HCT116 (cell line): Measurements from ENCODE around the gene PSMB9. TPM values are rescaled to one million over a fixed set of nuclear protein-coding genes. Genes with fewer than 3 reads are reported as not detected.

Source experiments
- ATAC-seq: fragments of 200-7000 bp; cut with Tn5 transposase; 2 replicates; pipeline ENCODE4 v1.9.1; 2020; ENCODE audit warnings: mild to moderate bottlenecking, moderate library complexity
- BruUV-seq: library from RNA; stranded (reverse); fragments of 400-500 nt; replicated peaks from 2 replicates; lab custom pipeline; 2021; lab: Mats Ljungman, UMichigan
- CTCF ChIA-PET: fragments of 300-600 bp; sonication (Branson Sonifier 250); formaldehyde crosslinking; loops from one replicate; lab custom pipeline; 2021; ENCODE audit warnings: antibody characterized with exemption; lab: Charles Lee
- POLR2A ChIA-PET: fragments of 300-600, 350-600 bp; sonication (Branson Sonifier 250); formaldehyde crosslinking; loops from one replicate; lab custom pipeline; 2021; ENCODE audit warnings: antibody characterized with exemption; lab: Charles Lee
- RAD21 ChIA-PET, 2 experiments: fragments of 300-600 bp; sonication (Branson Sonifier 250); formaldehyde crosslinking; loops; one replicate each; lab custom pipeline; 2023; ENCODE audit warnings: low total read pairs in 2 of 2; ENCODE audit not compliant: uncharacterized antibody in 2 of 2, unreplicated experiment in 2 of 2, low non-redundant PET in 1 of 2; lab: Charles Lee
- DNase-seq: peaks from one replicate; pipeline ENCODE4 v3.0.0-alpha.2; 2010; ENCODE audit warnings: low read depth, low spot score
- H2AFZ ChIP-seq: fragments of 200-600 bp; shearing (Covaris generic), sonication (generic); 2 replicates; pipeline ENCODE4 v1.6.1; 2017; ENCODE audit warnings: low read depth, mixed run types, mixed read lengths, antibody characterized with exemption, low read length; ENCODE audit not compliant: poor library complexity, severe bottlenecking
- H3K27ac ChIP-seq: 2 replicates; pipeline ENCODE4 v1.5.1; 2012; ENCODE audit warnings: low read depth, low read length
- H3K27me3 ChIP-seq: fragments of 200-600 bp; sonication (generic); 2 replicates; pipeline ENCODE4 v1.6.1; 2016; ENCODE audit warnings: mixed run types, low read length, mixed read lengths; ENCODE audit not compliant: insufficient read depth
- H3K36me3 ChIP-seq, 2 experiments: fragments of 200-500 bp in 1 of 2; fragments of 200-600 bp in 1 of 2; sonication (Bioruptor generic) in 1 of 2; sonication (generic) in 1 of 2; 2 replicates each; pipeline versions ENCODE4 v1.5.1 to v1.6.1; 2014 to 2016; ENCODE audit warnings: low read length in 2 of 2, inconsistent platforms in 1 of 2, mixed read lengths in 1 of 2, mixed run types in 1 of 2; ENCODE audit not compliant: insufficient read depth in 2 of 2, control insufficient read depth in 1 of 2
- H3K4me1 ChIP-seq, 2 experiments: fragments of 200-600 bp in 1 of 2; sonication (generic) in 1 of 2; 2 replicates each; pipeline versions ENCODE4 v1.5.1 to v1.6.1; 2012 to 2017; ENCODE audit warnings: low read length in 2 of 2, inconsistent platforms in 1 of 2, mild to moderate bottlenecking in 1 of 2, mixed read lengths in 1 of 2, mixed run types in 1 of 2, moderate library complexity in 1 of 2; ENCODE audit not compliant: insufficient read depth in 2 of 2, control insufficient read depth in 1 of 2
- H3K4me2 ChIP-seq: fragments of 200-600 bp; sonication (generic); 2 replicates; pipeline ENCODE4 v1.6.1; 2017; ENCODE audit warnings: mixed run types, low read length, mixed read lengths
- H3K4me3 ChIP-seq, 2 experiments: fragments of 200-600 bp in 1 of 2; sonication (generic) in 1 of 2; replicated peaks in 1 of 2; 2 replicates each; pipeline ENCODE4 v1.5.1; 2011 to 2016; ENCODE audit warnings: low read length in 2 of 2, control low read depth in 1 of 2, low read depth in 1 of 2, mild to moderate bottlenecking in 1 of 2, mixed read lengths in 1 of 2, mixed run types in 1 of 2
- H3K79me2 ChIP-seq: fragments of 200-600 bp; sonication (generic); 2 replicates; pipeline ENCODE4 v1.6.1; 2017; ENCODE audit warnings: mild to moderate bottlenecking, mixed run types, low read length, moderate library complexity, mixed read lengths; ENCODE audit not compliant: insufficient read depth
- H3K9ac ChIP-seq: fragments of 200-600 bp; sonication (generic); 2 replicates; pipeline ENCODE4 v1.6.1; 2016; ENCODE audit warnings: low read length, mixed read lengths
- H3K9me2 ChIP-seq: fragments of 200-600 bp; sonication (generic), shearing (Covaris generic); 2 replicates; pipeline ENCODE4 v1.6.1; 2017; ENCODE audit warnings: mixed run types, mild to moderate bottlenecking, moderate library complexity; ENCODE audit not compliant: insufficient read depth
- H3K9me3 ChIP-seq, 2 experiments: fragments of 200-500 bp in 1 of 2; fragments of 200-600 bp in 1 of 2; sonication (Bioruptor generic) in 1 of 2; sonication (generic) in 1 of 2; 2 replicates each; pipeline ENCODE4 v1.6.1; 2014 to 2017; ENCODE audit warnings: low read length in 2 of 2, mixed read lengths in 2 of 2, inconsistent platforms in 1 of 2, low read depth in 1 of 2, mild to moderate bottlenecking in 1 of 2, mixed run types in 1 of 2, moderate library complexity in 1 of 2; ENCODE audit not compliant: control insufficient read depth in 1 of 2, insufficient read depth in 1 of 2
- H4K20me1 ChIP-seq: fragments of 200-600 bp; sonication (generic), shearing (Covaris generic); 2 replicates; pipeline ENCODE4 v1.6.1; 2017; ENCODE audit warnings: mixed run types, mild to moderate bottlenecking, moderate library complexity; ENCODE audit not compliant: insufficient read depth
- CBX3 ChIP-seq: IDR thresholded peaks from 2 replicates; pipeline ENCODE4 v1.6.1; 2012; ENCODE audit warnings: low read depth
- ELF1 ChIP-seq: IDR thresholded peaks from 2 replicates; pipeline ENCODE4 v1.6.1; 2012; ENCODE audit warnings: low read depth, borderline replicate concordance
- EZH2 ChIP-seq: fragments of 200-600 bp; sonication (generic); IDR thresholded peaks from 2 replicates; pipeline ENCODE4 v1.6.1; 2017; ENCODE audit warnings: antibody characterized with exemption, mixed run types
- EZH2phosphoT487 ChIP-seq: fragments of 200-600 bp; IDR thresholded peaks from 2 replicates; pipeline ENCODE4 v1.6.1; 2018; ENCODE audit warnings: antibody characterized with exemption, borderline replicate concordance
- FOSL1 ChIP-seq: IDR thresholded peaks from 2 replicates; pipeline ENCODE4 v1.6.1; 2012; ENCODE audit warnings: low read depth
- POLR2AphosphoS5 ChIP-seq: IDR thresholded peaks from 2 replicates; pipeline ENCODE4 v1.6.1; 2011; ENCODE audit warnings: mild to moderate bottlenecking, low read depth, low read length, moderate library complexity
- RAD21 ChIP-seq: IDR thresholded peaks from 2 replicates; pipeline ENCODE4 v1.6.1; 2012; ENCODE audit warnings: low read depth, mild to moderate bottlenecking
- SIN3A ChIP-seq: IDR thresholded peaks from 2 replicates; pipeline ENCODE4 v1.6.1; 2012; ENCODE audit warnings: low read depth
- SRF ChIP-seq: IDR thresholded peaks from 2 replicates; pipeline ENCODE4 v1.6.1; 2012; ENCODE audit warnings: low read depth
- YY1 ChIP-seq: IDR thresholded peaks from 2 replicates; pipeline ENCODE4 v1.6.1; 2011; ENCODE audit warnings: low read length, low read depth, moderate library complexity, mild to moderate bottlenecking; ENCODE audit not compliant: insufficient replicate concordance; ENCODE audit errors: extremely low read depth
- ZFX ChIP-seq: fragments of 450-650 bp; IDR thresholded peaks from 2 replicates; pipeline ENCODE4 v1.6.1; 2017
- ZNF274 ChIP-seq: fragments of 200-500 bp; sonication (Bioruptor generic); IDR thresholded peaks from 2 replicates; pipeline ENCODE4 v1.6.1; 2014; ENCODE audit warnings: mild to moderate bottlenecking, low read depth, low read length, inconsistent platforms
- intact Hi-C: fragments of 100-400 bp; cut with micrococcal nuclease; formaldehyde crosslinking; loops from 2 replicates; pipeline ENCODE4 v1.10.0; 2022
- total RNA-seq: library from RNA; stranded (reverse); gene quantifications from one replicate; pipeline ENCODE4 v1.2.1, GENCODE V29; 2021; ENCODE audit not compliant: unreplicated experiment
- TF ChIP-seq, protein P1 (sequence below): IDR thresholded peaks from 2 replicates; pipeline ENCODE4 v1.6.1; 2012
- TF ChIP-seq, protein P2 (sequence below): IDR thresholded peaks from 2 replicates; pipeline ENCODE4 v1.6.1; 2012
- TF ChIP-seq, protein P3 (sequence below): IDR thresholded peaks from 2 replicates; pipeline ENCODE4 v1.6.1; 2012; ENCODE audit warnings: low read depth
- TF ChIP-seq, protein P4 (sequence below): IDR thresholded peaks from 2 replicates; pipeline ENCODE4 v1.6.1; 2011; ENCODE audit warnings: mild to moderate bottlenecking, low read length, moderate library complexity; ENCODE audit not compliant: insufficient replicate concordance; ENCODE audit errors: extremely low read depth
- TF ChIP-seq, protein P5 (sequence below), 3 experiments: fragments of 200-600 bp in 1 of 3; sonication (generic) in 1 of 3; IDR thresholded peaks in 2 of 3; conservative IDR thresholded peaks in 1 of 3; 2 replicates each; pipeline ENCODE4 v1.5.1; 2012 to 2017; ENCODE audit warnings: low read depth in 2 of 3, low read length in 2 of 3, antibody characterized with exemption in 1 of 3, borderline replicate concordance in 1 of 3, control low read depth in 1 of 3, mild to moderate bottlenecking in 1 of 3, mixed read lengths in 1 of 3, mixed run types in 1 of 3, moderate library complexity in 1 of 3; ENCODE audit not compliant: insufficient read depth in 1 of 3

PSMB9 gene
- total RNA-seq, 1 experiment from 2014 or later, result 8.1 TPM

DNA sequence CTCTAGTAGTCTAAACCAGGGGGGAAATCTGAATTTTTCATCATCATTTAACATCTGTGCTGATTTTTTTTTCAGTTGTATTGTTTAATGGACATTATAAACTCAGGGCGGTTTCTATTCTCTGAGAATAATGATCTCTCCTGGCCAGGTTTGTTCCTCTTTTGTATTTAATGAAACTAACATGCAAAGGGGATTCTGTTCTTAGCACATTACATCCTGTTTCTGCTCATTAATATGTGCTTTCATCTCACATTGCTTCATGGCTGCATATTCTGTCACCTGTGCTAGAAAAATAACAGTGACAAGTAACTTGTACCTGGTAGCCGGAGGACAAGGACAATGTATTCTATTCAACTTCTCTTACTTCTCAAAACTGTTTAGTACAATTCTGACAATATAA, 38.0 kb upstream of the PSMB9 start:
- Histone ChIP-seq H3K36me3 (no peaks in the 10 kb centered on the region), H3K79me2 (no peaks in the 10 kb centered on the region), H3K4me3 (no peak overlapping the region), H3K27me3 (no peaks in the 10 kb centered on the region), H4K20me1 (no peaks in the 10 kb centered on the region), H3K9me3 (no peaks in the 10 kb centered on the region), H3K4me1 (peaks cover 0 to 25% of the 10 kb centered on the region in 2 experiments; a peak in 2 of 4 replicates), H2AFZ (no peak overlapping the region), H3K9ac (no peak overlapping the region), H3K9me2 (no peaks in the 10 kb centered on the region; the same call in 1 of the 2 replicates), H3K4me2 (no peak overlapping the region), H3K27ac (no peak overlapping the region)
- CTCF ChIA-PET, result no interaction called here
- no TSS peak for BruUV-seq
- ATAC-seq, result no peak
- TF ChIP-seq SRF (no peak), ZFX (no peak), POLR2AphosphoS5 (no peak), SIN3A (no peak), RAD21 (no peak), ZNF274 (no peak), YY1 (no peak), CBX3 (no peak), EZH2phosphoT487 (no peak), ELF1 (no peak), EZH2 (no peak), FOSL1 (no peak)
- TF ChIP-seq, protein P1, sequence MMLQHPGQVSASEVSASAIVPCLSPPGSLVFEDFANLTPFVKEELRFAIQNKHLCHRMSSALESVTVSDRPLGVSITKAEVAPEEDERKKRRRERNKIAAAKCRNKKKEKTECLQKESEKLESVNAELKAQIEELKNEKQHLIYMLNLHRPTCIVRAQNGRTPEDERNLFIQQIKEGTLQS, result no peak
- TF ChIP-seq, protein P2, sequence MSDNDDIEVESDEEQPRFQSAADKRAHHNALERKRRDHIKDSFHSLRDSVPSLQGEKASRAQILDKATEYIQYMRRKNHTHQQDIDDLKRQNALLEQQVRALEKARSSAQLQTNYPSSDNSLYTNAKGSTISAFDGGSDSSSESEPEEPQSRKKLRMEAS, result no peak
- TF ChIP-seq, protein P3, sequence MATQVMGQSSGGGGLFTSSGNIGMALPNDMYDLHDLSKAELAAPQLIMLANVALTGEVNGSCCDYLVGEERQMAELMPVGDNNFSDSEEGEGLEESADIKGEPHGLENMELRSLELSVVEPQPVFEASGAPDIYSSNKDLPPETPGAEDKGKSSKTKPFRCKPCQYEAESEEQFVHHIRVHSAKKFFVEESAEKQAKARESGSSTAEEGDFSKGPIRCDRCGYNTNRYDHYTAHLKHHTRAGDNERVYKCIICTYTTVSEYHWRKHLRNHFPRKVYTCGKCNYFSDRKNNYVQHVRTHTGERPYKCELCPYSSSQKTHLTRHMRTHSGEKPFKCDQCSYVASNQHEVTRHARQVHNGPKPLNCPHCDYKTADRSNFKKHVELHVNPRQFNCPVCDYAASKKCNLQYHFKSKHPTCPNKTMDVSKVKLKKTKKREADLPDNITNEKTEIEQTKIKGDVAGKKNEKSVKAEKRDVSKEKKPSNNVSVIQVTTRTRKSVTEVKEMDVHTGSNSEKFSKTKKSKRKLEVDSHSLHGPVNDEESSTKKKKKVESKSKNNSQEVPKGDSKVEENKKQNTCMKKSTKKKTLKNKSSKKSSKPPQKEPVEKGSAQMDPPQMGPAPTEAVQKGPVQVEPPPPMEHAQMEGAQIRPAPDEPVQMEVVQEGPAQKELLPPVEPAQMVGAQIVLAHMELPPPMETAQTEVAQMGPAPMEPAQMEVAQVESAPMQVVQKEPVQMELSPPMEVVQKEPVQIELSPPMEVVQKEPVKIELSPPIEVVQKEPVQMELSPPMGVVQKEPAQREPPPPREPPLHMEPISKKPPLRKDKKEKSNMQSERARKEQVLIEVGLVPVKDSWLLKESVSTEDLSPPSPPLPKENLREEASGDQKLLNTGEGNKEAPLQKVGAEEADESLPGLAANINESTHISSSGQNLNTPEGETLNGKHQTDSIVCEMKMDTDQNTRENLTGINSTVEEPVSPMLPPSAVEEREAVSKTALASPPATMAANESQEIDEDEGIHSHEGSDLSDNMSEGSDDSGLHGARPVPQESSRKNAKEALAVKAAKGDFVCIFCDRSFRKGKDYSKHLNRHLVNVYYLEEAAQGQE, result no peak
- TF ChIP-seq, protein P4, sequence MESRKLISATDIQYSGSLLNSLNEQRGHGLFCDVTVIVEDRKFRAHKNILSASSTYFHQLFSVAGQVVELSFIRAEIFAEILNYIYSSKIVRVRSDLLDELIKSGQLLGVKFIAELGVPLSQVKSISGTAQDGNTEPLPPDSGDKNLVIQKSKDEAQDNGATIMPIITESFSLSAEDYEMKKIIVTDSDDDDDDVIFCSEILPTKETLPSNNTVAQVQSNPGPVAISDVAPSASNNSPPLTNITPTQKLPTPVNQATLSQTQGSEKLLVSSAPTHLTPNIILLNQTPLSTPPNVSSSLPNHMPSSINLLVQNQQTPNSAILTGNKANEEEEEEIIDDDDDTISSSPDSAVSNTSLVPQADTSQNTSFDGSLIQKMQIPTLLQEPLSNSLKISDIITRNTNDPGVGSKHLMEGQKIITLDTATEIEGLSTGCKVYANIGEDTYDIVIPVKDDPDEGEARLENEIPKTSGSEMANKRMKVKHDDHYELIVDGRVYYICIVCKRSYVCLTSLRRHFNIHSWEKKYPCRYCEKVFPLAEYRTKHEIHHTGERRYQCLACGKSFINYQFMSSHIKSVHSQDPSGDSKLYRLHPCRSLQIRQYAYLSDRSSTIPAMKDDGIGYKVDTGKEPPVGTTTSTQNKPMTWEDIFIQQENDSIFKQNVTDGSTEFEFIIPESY, result no peak
- TF ChIP-seq, protein P5, sequence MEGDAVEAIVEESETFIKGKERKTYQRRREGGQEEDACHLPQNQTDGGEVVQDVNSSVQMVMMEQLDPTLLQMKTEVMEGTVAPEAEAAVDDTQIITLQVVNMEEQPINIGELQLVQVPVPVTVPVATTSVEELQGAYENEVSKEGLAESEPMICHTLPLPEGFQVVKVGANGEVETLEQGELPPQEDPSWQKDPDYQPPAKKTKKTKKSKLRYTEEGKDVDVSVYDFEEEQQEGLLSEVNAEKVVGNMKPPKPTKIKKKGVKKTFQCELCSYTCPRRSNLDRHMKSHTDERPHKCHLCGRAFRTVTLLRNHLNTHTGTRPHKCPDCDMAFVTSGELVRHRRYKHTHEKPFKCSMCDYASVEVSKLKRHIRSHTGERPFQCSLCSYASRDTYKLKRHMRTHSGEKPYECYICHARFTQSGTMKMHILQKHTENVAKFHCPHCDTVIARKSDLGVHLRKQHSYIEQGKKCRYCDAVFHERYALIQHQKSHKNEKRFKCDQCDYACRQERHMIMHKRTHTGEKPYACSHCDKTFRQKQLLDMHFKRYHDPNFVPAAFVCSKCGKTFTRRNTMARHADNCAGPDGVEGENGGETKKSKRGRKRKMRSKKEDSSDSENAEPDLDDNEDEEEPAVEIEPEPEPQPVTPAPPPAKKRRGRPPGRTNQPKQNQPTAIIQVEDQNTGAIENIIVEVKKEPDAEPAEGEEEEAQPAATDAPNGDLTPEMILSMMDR (IDR thresholded peaks at IDR 0.05 in 2 of 3, conservative IDR thresholded peaks at IDR 0.05 in 1 of 3; ENCODE audit: borderline replicate concordance in 1 of 3, insufficient read depth in 1 of 3, low read depth in 2 of 3, low read length in 2 of 3), result no peak
- RAD21 ChIA-PET, result no interaction called here
- no peak for DNase-seq
- intact Hi-C loops, result no loop called here
- POLR2A ChIA-PET, result no interaction called here
